ENCODE measurements around the gene PLEKHG3. TPM values are rescaled to one million over a fixed set of nuclear protein-coding genes. Genes with fewer than 3 reads are reported as not detected.

The PLEKHG3 gene
- total and polyA plus RNA-seq, 2 of the 13 experiments (the other 11 are each of a cell fraction or from before 2014, with no cell fraction given): 7.1 to 9.8 TPM

GRCh38 chr14:64758691-64759554, 54.7 kb downstream of the PLEKHG3 start (continued):
- no peak for TF ChIP-seq MEIS2 (CRISPR knock-in tag; IDR thresholded peaks at IDR 0.05)
- no peak for TF ChIP-seq ZMYM4 (CRISPR knock-in tag; IDR thresholded peaks at IDR 0.05)

DNA sequence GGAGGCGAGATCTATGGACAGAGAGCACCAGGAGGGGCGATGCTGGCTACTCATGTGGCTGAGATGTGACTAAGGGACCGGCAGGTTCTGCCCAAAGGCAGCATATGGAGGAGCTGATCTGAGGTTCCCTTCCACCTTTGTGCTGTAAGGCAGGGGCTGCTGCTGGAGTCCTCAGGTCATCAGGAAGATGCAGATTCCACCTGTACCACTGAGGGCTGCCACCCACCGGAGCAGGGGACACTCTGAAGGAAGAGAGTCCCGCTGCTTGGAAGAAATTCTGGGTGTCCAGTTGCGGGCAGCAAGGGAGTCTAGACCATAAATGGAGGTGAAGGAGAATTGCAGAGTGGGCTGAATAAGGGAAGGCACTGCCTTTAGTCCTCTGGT, 55.3 kb downstream of the PLEKHG3 start:
- intact Hi-C loops (cut with micrococcal nuclease; ENCODE audit: unreplicated experiment): no loop called here
- FAIRE-seq: no peak
- Histone ChIP-seq H3K9ac (ENCODE audit: insufficient read depth, low read depth, low read length) (no peak overlapping the region), H3K9me3 (ENCODE audit: low read length) (no peaks in the 10 kb centered on the region), H3K36me3 (replicated peaks in 1 of 2; ENCODE audit: control insufficient read depth in 1 of 2, insufficient read depth in 2 of 2, low read length in 2 of 2) (no peaks in the 10 kb centered on the region), H3K27ac (ENCODE audit: extremely low read length, insufficient read depth, low read length) (no peak overlapping the region), H3K27me3 (ENCODE audit: control insufficient read depth in 1 of 2, insufficient read depth in 2 of 2, low read length in 2 of 2) (peaks cover 6 to 45% of the 10 kb centered on the region in 2 experiments; a peak in 3 of 5 replicates), H4K20me1 (ENCODE audit: insufficient read depth, low read length) (no peaks in the 10 kb centered on the region), H3K4me1 (ENCODE audit: insufficient read depth, low read length) (peaks cover 28% of the 10 kb centered on the region), H3K79me2 (ENCODE audit: insufficient read depth, low read length) (no peaks in the 10 kb centered on the region), H3K4me3 (replicated peaks in 1 of 3; ENCODE audit: insufficient read depth in 1 of 3, low read depth in 2 of 3, low read length in 3 of 3) (no peak overlapping the region), H3K4me2 (ENCODE audit: low read depth, low read length) (no peak overlapping the region), H2AFZ (ENCODE audit: low read length) (no peak overlapping the region)
- in situ Hi-C loops (cut with HindIII; ENCODE audit: extremely low pct_ligation_motif_present, low pct_unique_long_range_greater_than_20kb): loop anchor here (5.0 kb wide), 1 partner anchor 87 kb away; no protein-coding TSS in a partner anchor
- WGBS (ENCODE audit: low lambda C conversion rate): 32% methylated on average over 4 of the region's 6 CpGs
- no peak for DNase-seq (ENCODE audit: low spot score)
- ChIA-PET CTCF (ENCODE audit: low intra/inter-chr PET ratio, low total read pairs) (interaction anchor here (1.4 kb wide), 1 partner anchor 132 kb away, joined by 4 read pairs; no protein-coding TSS in a partner anchor), POLR2A (no interaction called here)
- BruUV-seq (replicated peaks): no TSS peak
- ATAC-seq: no peak
- TF ChIP-seq, protein P1, sequence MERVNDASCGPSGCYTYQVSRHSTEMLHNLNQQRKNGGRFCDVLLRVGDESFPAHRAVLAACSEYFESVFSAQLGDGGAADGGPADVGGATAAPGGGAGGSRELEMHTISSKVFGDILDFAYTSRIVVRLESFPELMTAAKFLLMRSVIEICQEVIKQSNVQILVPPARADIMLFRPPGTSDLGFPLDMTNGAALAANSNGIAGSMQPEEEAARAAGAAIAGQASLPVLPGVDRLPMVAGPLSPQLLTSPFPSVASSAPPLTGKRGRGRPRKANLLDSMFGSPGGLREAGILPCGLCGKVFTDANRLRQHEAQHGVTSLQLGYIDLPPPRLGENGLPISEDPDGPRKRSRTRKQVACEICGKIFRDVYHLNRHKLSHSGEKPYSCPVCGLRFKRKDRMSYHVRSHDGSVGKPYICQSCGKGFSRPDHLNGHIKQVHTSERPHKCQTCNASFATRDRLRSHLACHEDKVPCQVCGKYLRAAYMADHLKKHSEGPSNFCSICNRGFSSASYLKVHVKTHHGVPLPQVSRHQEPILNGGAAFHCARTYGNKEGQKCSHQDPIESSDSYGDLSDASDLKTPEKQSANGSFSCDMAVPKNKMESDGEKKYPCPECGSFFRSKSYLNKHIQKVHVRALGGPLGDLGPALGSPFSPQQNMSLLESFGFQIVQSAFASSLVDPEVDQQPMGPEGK (CRISPR knock-in tag; IDR thresholded peaks at IDR 0.05): no peak
- no peak for TF ChIP-seq ZNF646 (CRISPR knock-in tag; IDR thresholded peaks at IDR 0.05)
- no peak for TF ChIP-seq MLX (CRISPR knock-in tag; IDR thresholded peaks at IDR 0.05)
- TF ChIP-seq ZBTB8A (CRISPR knock-in tag; IDR thresholded peaks at IDR 0.05; ENCODE audit: borderline replicate concordance, low read depth): no peak
- TF ChIP-seq E2F5 (CRISPR knock-in tag; conservative IDR thresholded peaks at IDR 0.05): no peak
- no peak for TF ChIP-seq TOPORS (CRISPR knock-in tag; IDR thresholded peaks at IDR 0.05)
- TF ChIP-seq CCAR2 (optimal IDR thresholded peaks at IDR 0.05; ENCODE audit: low read depth, low read length): no peak
- no peak for TF ChIP-seq NKX3-1 (CRISPR knock-in tag; IDR thresholded peaks at IDR 0.05)
- no peak for TF ChIP-seq ZNF468 (CRISPR knock-in tag; IDR thresholded peaks at IDR 0.05)
- no peak for TF ChIP-seq ZNF432 (CRISPR knock-in tag; IDR thresholded peaks at IDR 0.05; ENCODE audit: borderline replicate concordance)
